Adrenal gland (tissue), 12 donors: ENCODE data around the gene LTA4H. TPM values are rescaled to one million over a fixed set of nuclear protein-coding genes. Genes with fewer than 3 reads are reported as not detected.

Source experiments
- DNase-seq, 7 donors: peaks; one replicate each; pipeline ENCODE4 v3.0.0-alpha.2; 2019 to 2020
- H3K27ac ChIP-seq, 5 donors: fragments of 200-600 bp; sonication (generic) in 4 of 5; 1 replicate in 3 of 5; 2 replicates in 2 of 5; pipeline versions ENCODE4 v1.5.1 to v1.8.0; 2016 to 2020; ENCODE audit warnings: mild to moderate bottlenecking in 1 of 5
- H3K27me3 ChIP-seq: fragments of 200-600 bp; 2 replicates; pipeline ENCODE4 v1.8.0; 2021
- H3K36me3 ChIP-seq, 2 donors: fragments of 200-600 bp; replicated peaks in 1 of 2; 1 replicate in 1 of 2; 2 replicates in 1 of 2; pipeline versions ENCODE4 v1.5.1 to v1.8.0; 2018 to 2022
- H3K4me1 ChIP-seq, 2 donors: fragments of 200-600 bp; replicated peaks in 1 of 2; 1 replicate in 1 of 2; 2 replicates in 1 of 2; pipeline versions ENCODE4 v1.5.1 to v1.8.0; 2018 to 2021
- H3K4me3 ChIP-seq, 4 donors: fragments of 200-600 bp; sonication (generic) in 3 of 4; one replicate each; pipeline ENCODE4 v1.5.1; 2016 to 2018
- H3K9me3 ChIP-seq, 3 donors: fragments of 200-600 bp; sonication (generic) in 1 of 3; replicated peaks in 1 of 3; 1 replicate in 2 of 3; 2 replicates in 1 of 3; pipeline versions ENCODE4 v1.5.1 to v1.8.0; 2016 to 2021
- POLR2A ChIP-seq, 2 donors: fragments of 450-650 bp; IDR thresholded peaks; one replicate each; pipeline ENCODE4 v1.6.1; 2017; ENCODE audit warnings: antibody characterized with exemption in 2 of 2, mild to moderate bottlenecking in 2 of 2, moderate library complexity in 1 of 2
- WGBS, 4 donors: extraction: QIAGEN DNeasy Blood & Tissue Kit in 2 of 4; methylation state at CpG; one replicate each; pipeline versions ENCODE4 v1.1.5 to v1.1.7; 2013 to 2017; 5-methylcytosine and 5-hydroxymethylcytosine counted together
- intact Hi-C, 2 donors: fragments of 100-400 bp; cut with DNase I; formaldehyde crosslinking; loops; one replicate each; pipeline versions ENCODE4 v1.14.1 to v1.15.0; 2022 to 2023
- polyA plus RNA-seq, 3 donors: library from polyadenylated mRNA; stranded (reverse); fragments of 200-250 nt in 2 of 3; fragments of 350-450 nt in 1 of 3; fragmentation: Illumina TruSeq in 1 of 3; extraction: RNeasy Lipid Tissue Mini Kit (QIAGEN cat#74804) in 1 of 3; gene quantifications; one replicate each; pipeline ENCODE4 v1.2.3, GENCODE V29; 2013 to 2014
- total RNA-seq, 9 donors: library from RNA; depleted of rRNA in 4 of 9; stranded (reverse); fragments of >200 nt in 4 of 9; fragments of 120-200 nt in 1 of 9; fragmentation: NEBNext Ultra II Directional in 1 of 9; extraction: Animal tissue kit (Norgen Biotek cat#: 25700) in 1 of 9; gene quantifications; one replicate each; pipeline versions ENCODE4 v1.1.0 to v1.2.4, GENCODE V29; 2013 to 2023
- TF ChIP-seq, protein P1 (sequence below), 6 experiments: fragments of 450-650 bp in 4 of 6; fragments of 200-600 bp in 2 of 6; sonication (generic) in 1 of 6; IDR thresholded peaks; 1 replicate in 5 of 6; 2 replicates in 1 of 6; pipeline versions ENCODE4 v1.5.1 to v1.8.0; 2016 to 2021; ENCODE audit warnings: antibody characterized with exemption in 6 of 6, mild to moderate bottlenecking in 2 of 6, moderate library complexity in 1 of 6
- donor health status: healthy with polysubstance abuse.
- donor health status: Bipolar disorder and iron deficiency.
- donor health status: DM: yes; HTN: yes; CAD: no.
- donor health status: DM: no; HTN: no; CAD: no.
- donor health status: DM: no; HTN: no; CAD: no.
- donor health status: DM: yes; HTN: yes; CAD: no.

The LTA4H gene
- total and polyA plus RNA-seq, 12 donors, result 61.8 to 164 (median 97.8) TPM

DNA sequence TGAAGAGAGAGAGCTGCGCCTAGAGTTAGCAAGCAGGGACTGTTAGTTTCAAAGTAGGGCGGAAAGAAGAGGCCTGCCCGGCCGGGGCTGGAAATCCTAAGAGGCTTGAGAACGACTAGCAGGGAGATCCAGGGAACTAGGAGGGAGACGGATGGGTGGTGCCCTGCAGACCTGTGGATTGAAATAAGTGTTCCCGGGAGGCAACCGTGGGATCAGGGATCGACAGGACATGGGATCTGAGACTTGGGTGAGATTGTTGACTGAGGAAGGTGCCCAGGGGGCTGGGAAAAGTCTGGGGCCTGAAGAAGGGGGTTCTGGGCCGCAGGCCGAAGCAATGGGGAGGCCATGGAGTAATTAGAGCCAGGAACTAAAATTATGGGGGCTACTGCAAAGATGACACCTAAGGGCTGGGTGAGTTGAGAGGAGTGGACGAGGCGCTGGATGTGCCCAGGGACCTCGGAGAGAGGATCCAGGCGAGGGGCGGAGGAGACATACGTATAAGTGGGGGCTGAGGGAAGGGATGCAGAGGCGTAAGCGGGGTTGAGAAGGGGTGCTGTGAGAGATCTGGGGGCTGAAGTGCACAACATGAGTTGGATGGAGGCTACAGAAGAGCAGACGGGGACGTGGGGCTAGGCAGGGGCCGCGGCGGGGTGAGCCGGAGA lies 635 bp downstream of the LTA4H start:
- TF ChIP-seq, protein P1, sequence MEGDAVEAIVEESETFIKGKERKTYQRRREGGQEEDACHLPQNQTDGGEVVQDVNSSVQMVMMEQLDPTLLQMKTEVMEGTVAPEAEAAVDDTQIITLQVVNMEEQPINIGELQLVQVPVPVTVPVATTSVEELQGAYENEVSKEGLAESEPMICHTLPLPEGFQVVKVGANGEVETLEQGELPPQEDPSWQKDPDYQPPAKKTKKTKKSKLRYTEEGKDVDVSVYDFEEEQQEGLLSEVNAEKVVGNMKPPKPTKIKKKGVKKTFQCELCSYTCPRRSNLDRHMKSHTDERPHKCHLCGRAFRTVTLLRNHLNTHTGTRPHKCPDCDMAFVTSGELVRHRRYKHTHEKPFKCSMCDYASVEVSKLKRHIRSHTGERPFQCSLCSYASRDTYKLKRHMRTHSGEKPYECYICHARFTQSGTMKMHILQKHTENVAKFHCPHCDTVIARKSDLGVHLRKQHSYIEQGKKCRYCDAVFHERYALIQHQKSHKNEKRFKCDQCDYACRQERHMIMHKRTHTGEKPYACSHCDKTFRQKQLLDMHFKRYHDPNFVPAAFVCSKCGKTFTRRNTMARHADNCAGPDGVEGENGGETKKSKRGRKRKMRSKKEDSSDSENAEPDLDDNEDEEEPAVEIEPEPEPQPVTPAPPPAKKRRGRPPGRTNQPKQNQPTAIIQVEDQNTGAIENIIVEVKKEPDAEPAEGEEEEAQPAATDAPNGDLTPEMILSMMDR (IDR thresholded peaks at IDR 0.05), result no peak
- TF ChIP-seq POLR2A (IDR thresholded peaks at IDR 0.05), result no peak
- Histone ChIP-seq H3K36me3 (no peaks in the 10 kb centered on the region), H3K4me3 (peak overlapping the region; percentile 75 to 92 (median 84)), H3K27ac (peak overlapping the region; percentile 54 to 87 (median 75)), H3K27me3 (no peaks in the 10 kb centered on the region), H3K4me1 (peaks cover 15 to 40% of the 10 kb centered on the region in 2 donors), H3K9me3 (no peaks in the 10 kb centered on the region)
- intact Hi-C loops, result no loop called here
- 1 to 3% (median 1%) methylated on average over 20 to 25 of the region's 25 CpGs for WGBS, 4 donors
- DNase-seq, result peak in 5 of 7 donors; percentile 35 to 67 (median 45)

DNA sequence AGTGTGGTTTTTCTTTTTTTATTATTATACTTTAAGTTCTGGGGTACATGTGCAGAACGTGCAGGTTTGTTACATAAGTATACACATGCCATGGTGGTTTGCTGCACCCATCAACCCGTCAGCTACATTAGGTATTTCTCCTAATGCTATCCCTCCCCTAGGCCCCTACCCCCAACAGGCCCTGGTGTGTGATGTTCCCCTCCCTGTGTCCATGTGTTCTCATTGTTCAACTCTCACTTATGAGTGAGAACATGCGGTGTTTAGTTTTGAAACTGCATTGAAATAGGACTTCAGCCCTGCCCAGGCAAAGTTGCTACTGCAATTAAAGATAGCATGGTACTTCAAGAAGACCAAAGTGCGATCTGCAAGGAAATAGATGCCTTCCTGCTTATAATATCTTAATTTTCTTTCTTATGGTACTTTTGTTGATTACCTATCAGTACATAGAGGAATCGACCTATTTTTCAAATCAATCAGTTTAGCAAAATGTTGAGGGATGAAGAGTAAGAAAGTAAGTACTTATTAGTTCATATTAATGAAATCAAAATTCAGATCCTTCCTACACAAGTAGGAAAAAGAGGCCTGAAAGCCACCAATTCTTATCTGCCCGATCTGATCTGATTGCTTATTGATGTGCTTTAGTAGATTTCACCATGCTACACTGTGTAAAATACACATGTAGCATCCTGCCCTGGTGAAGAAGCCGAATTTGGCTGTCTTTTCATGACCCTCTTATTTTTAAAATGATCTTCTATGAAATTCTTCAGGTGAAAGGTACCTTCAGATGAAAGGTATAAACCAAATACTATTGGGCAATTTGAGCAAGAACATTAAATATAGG lies 1.6 kb downstream of the LTA4H start:
- Histone ChIP-seq H3K27me3 (no peaks in the 10 kb centered on the region), H3K9me3 (no peaks in the 10 kb centered on the region), H3K4me3 (peak overlapping the region in 1 of 4 donors; percentile 77), H3K36me3 (no peaks in the 10 kb centered on the region), H3K27ac (no peak overlapping the region), H3K4me1 (peaks cover 15 to 42% of the 10 kb centered on the region in 2 donors)
- WGBS, 4 donors, result 61 to 73% (median 67%) methylated on average over 7 of the region's 7 CpGs
- intact Hi-C loops, result no loop called here
- no peak for TF ChIP-seq POLR2A (IDR thresholded peaks at IDR 0.05)
- TF ChIP-seq, protein P1 (IDR thresholded peaks at IDR 0.05), result no peak
- no peak for DNase-seq

DNA sequence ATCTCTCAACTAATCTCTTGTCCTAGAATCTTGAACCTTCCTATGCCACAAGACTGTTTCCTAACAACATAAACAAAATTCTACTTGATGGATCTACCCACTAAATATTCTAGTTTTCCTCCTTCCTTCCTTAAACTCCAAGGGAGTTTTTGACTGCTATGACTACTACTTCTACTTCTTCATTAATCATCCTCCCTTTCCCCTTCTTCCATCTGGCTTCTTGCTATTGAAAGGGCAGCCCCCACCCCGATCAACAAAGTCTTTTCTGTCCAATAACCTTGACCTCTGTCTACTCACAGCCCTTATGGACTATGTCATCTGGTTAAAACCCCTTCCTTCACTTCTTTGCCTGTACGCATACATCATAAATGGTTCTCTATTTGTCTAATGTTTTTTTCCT lies 5.6 kb downstream of the LTA4H start:
- peaks cover 0 to 15% of the 10 kb centered on the region in 2 donors for H3K36me3 ChIP-seq
- peaks cover 15 to 42% of the 10 kb centered on the region in 2 donors for H3K4me1 ChIP-seq
- H3K4me3 ChIP-seq, result no peak overlapping the region
- H3K27me3 ChIP-seq, result no peaks in the 10 kb centered on the region
- WGBS, 4 donors, result 75 to 89% (median 77%) methylated on average over 2 of the region's 2 CpGs
- intact Hi-C loops, result no loop called here
- no peak overlapping the region for H3K27ac ChIP-seq
- DNase-seq, result no peak
- TF ChIP-seq, protein P1 (IDR thresholded peaks at IDR 0.05), result no peak
- TF ChIP-seq POLR2A (IDR thresholded peaks at IDR 0.05), result no peak
- no peaks in the 10 kb centered on the region for H3K9me3 ChIP-seq

DNA sequence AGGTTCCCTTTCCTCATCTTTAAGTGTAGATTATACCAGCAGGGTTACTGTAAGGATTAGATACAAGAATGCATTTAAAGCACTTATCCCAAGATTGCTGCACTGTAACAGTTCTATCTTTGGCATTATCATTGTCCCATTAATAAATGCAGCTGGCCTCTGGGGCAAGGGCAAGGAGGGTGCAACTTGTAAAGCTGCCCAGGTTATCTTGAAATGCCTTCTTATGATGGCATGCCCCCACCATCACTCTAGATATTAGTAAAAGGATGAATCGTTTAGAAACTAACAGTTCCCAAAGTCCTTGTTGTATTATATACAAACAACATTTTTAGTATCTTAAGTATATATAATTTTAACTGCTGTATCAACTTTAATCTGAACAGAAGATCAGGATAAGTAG lies 6.8 kb downstream of the LTA4H start:
- Histone ChIP-seq H3K4me3 (no peak overlapping the region), H3K9me3 (no peaks in the 10 kb centered on the region), H3K4me1 (peaks cover 5 to 32% of the 10 kb centered on the region in 2 donors), H3K27me3 (no peaks in the 10 kb centered on the region), H3K36me3 (peaks cover 0 to 22% of the 10 kb centered on the region in 2 donors), H3K27ac (no peak overlapping the region)
- TF ChIP-seq, protein P1 (IDR thresholded peaks at IDR 0.05), result no peak
- TF ChIP-seq POLR2A (IDR thresholded peaks at IDR 0.05), result no peak
- WGBS, 4 donors, result 59 to 73% (median 64%) methylated on average over 1 of the region's 1 CpG
- DNase-seq, result no peak
- intact Hi-C loops, result no loop called here
